HL-60/S4 treated with phorbol 12-myristate 13-acetate at 8.2 ng/mL for 4 days and 3 days (cell line): ENCODE measurements around the gene ICE1.
"Not testable (repeated sequence)": the region's sequence is repeated elsewhere in the genome, so short reads cannot be mapped to it uniquely, and the experiment has no call there.

Experiments used
- in situ Hi-C: fragments of 300-500 bp; cut with MboI; formaldehyde crosslinking; loops from 2 replicates; pipeline ENCODE4 v1.15.0; 2022; ENCODE audit warnings: low sequenced_read_pairs

Gene ICE1

DNA sequence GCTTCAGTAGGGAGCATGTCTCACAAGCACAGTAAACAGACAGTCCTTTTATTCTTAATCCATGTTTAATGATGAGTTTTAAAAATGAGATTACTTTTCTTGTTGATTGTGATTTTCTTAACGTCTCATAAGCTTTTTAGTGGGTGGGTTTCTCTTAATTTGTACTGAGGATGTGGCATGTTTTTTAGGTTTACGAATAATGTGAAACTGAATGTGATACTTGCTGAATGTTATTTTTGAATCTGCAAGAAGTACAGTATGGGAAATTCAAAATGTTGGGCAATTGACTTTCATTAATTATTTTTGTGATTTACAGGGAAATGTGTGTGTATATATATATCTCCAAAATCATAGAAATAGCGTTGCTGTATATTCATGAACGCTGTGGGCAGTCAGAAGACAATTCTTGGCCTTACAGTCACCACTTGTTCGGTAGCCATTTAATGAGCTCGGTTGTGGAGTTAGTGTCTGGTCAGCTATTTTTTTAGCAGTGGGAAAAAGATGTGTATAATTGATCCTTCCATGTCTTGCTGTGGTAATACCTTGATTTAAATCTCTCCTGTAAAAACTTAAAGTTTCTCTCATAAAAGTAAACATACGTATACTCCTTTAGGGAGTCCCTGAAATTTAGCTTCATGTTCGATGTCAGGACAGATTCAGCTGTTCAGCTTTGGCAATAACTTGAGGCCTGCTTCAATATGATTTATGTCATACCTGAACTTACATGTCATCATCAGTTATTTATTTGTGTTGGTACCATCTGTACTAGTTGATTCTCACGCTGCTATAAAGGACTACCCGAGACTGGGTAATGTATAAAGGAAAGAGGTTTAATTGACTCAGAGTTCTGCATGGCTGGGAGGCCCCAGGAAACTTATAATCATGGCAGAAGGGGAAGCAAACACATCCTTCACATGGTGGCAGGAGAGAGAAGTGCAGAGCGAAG is 15.0 kb downstream of the ICE1 start:
- in situ Hi-C loops: no loop called here

DNA sequence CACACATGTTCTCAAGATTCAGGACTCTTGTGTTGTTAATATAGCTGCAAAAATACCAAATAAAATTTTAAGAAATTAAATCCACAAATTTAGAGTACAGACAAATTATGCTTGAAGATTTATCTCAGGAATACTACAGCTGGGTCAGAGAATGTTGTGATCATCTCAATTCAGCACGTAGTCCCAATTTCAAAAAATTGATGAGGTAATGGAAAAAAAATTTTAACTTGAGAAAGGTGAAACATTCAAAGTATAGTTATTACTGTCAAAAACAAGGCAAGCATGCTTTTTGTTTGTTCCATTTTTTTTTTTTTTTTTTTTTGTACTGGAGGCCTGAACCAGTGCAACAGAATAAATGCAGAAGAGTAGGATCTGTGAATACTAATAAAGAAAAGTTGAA is 29.4 kb downstream of the ICE1 start:
- in situ Hi-C loops: no loop called here

DNA sequence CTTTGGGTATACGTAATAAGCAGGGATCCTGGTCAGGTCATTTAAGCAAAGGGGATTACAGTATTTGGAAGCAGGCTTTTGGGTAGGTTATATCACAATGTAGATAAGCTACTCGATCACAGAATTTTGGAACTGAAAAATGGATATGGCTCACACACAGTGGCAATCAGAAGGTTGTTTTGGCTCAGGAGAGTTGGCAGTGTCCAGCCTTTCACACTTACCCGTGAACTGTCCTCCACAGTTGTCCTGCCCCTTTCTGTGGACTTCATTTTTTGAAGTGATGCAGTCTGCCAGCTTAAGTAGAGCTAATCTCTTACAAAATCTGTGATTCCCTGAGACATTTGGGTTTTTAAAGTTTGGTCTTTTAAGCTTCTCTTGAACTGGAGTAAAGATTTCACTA is 30.7 kb downstream of the ICE1 start:
- in situ Hi-C loops: no loop called here

DNA sequence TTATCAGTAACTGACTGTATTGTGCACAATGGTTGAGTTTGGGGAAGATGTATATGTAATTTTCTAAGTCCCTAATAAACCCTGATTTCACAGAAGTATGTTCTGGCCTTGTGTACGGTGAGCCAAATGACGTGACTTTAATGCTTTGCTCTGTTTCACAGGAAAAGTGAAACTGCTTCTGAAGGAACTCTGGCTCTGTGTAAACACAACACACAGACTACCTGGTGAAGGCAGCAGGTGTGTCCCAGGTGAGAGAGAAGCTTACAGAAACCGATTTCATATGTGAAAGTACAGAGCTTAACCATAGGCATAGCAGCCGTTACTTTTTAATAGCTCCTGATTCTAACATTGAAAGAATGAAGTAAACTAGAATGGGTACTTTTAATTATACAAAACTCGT is 31.9 kb downstream of the ICE1 start:
- in situ Hi-C loops: no loop called here

DNA sequence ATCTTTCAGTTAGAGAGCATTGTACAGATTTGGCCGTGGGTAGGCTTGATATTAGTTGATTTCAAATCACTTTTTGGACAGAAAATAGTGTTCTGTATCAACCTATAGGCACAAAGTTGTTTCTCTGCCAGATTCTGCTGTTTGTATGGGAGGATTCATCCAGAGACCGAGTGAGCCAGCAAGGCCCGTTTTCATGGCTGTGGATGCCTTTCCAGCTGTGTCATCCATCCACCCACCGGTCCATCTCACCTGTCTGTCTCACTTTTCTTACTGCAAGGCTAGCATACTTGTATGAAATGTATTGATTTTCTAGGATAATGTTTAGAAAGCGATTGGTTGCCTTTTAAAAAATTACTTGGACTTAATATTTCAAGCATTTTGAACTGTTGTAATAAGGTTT is 34.4 kb downstream of the ICE1 start:
- in situ Hi-C loops: no loop called here

DNA sequence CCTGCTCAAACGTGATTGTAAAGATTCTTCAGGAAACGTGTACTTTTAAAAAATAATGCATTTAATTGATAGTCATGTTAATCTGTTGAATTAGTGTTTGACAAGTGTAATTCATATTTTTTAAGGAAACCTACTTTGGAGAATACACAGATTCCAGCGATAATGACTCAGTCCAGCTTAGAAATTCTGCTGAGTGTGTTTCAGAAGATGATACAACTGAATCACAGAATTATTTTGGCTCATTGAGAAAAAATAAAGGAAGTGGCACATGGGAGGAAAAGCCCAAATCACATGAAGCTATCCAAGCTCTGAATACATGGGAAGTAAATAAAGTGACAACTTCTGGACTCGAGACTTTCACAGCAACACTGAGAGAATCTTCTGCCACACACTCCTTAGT is 37.8 kb downstream of the ICE1 start:
- in situ Hi-C loops: no loop called here

DNA sequence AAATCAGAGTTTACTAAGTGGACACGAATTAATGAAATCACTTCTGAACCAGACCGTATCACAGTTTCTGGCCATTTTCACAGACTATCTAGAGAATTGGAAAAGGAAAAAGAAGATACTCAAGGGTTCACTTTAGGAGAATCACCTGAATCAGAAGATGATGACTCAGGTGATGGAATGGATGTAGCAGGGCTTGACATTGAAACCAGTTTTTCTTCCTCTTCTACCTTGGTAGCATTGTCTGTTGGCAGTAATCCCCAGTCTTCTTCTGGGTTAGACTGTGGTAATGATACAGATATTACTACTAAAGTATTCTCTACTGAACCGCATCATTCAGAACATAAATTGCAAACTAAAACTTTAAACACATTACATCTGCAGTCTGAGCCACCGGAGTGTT is 38.5 kb downstream of the ICE1 start:
- in situ Hi-C loops: no loop called here

DNA sequence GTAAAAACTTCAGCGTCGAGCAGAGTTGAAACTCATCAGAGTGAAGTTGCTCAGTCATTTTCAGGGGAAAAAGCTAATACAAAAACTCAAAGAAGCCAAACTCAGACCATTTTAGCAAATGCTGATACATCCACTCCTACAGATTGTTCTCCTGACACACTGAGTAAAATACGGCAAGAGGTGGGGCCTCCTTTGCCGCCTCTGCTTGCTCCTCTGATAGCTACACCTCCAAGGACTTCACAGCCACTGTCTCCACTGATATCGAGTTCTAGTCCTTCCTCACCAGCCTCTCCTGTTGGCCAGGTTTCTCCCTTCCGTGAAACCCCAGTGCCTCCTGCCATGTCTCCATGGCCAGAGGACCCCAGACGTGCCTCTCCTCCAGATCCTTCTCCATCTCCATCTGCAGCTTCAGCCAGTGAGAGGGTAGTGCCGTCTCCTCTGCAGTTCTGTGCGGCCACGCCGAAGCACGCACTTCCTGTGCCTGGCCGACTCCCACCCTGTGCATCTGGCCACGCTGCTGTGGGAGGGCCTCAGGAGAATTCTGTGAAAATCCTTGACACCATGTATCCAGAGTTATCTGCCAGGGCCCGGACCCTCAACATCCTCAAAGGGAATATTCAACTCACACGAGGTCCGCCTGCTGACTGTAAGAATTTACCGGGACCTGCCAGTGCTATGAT is 41.7 kb downstream of the ICE1 start:
- in situ Hi-C loops: no loop called here

DNA sequence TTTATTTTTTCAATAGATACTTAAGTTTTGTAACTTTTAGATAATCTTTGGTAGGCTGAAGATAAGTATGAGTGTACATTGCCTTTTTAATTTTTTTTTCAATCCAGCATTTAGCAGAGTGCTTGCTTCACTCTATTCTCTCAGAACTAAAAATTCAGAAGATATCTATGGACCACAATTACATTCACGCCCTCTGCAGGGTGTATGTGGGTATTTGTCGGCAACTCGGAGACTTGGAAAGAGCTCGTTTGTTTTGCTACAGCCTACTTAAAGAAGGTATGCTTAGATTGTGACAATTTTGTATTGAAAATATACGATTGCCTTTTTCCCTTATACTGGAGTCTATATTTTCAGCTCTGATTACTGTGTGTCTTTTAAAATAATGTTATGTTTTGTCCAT is 43.8 kb downstream of the ICE1 start:
- in situ Hi-C loops: no loop called here

DNA sequence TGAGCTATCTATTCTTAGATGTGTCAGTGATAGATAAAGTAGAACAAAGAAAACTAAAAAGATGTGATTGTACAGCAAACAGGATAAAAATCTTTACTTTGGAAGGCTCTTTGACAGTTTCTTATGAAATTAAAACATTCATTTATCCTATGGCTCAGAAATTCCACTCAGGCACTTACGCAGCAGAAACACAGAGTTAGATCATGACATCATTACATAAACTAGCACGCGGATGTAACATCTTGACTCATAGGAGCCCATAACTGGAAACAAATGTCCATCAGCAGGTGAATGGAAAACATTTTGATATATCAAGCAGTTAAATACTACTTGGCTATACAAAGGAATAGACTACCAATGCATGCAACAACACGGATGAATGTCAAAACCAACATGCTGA is 45.3 kb downstream of the ICE1 start:
- in situ Hi-C loops: no loop called here

DNA sequence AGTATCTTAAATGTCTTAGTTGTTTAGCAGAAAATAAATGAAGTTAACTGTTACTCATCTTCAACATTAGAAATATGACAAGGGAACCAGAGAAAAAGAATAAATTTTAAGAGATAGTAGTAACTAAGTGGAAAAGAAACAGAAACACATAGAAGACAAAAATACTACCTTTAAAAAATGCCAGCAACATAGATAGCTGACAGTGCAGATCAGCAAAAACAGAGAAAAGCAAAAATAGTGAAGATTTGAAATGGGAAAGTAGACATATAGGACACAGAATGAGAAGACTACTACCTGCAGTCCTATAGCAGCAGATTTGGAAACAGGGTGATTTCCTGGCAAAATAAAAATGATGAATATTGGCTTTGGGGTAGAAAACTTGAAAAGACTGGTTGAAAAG is 48.5 kb downstream of the ICE1 start:
- in situ Hi-C loops: no loop called here

DNA sequence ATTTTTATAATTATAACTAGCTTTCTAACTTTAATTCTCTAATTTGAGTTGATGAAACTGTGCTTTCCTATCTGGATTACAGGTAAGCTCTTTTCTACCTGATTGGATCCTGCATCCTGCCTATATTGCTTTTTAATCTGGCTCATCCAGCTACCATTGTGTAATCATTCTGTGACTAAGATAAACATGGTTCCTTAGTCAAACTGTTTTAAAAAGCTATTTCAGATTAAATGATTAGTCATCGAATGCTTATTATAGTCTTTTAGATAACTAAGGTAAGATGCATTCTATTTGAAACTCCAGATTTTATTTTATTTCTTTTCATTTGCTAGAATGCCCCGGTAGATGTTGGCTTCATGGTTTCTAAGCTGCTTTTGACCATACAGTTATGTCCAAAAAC is 50.7 kb downstream of the ICE1 start:
- in situ Hi-C loops: no loop called here

DNA sequence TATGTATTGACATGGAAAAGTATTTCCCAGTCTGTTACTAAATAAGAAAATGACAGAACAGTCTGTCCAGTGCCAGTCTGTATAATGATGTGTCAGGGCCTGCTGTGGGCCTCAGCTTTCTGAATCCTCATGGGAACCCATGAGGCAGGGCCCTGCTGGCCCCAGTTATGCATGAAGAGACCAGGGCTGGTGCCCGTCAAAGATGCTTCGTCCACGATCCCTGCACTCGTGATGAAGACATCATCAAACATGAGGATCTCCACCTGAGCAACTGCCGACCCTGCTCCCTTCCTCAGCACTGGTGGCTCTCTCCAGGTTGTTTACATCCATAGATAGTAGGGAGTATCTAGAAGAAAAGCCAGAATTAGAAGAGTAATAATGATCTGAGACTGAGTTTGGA is 52.5 kb downstream of the ICE1 start:
- in situ Hi-C loops: no loop called here

DNA sequence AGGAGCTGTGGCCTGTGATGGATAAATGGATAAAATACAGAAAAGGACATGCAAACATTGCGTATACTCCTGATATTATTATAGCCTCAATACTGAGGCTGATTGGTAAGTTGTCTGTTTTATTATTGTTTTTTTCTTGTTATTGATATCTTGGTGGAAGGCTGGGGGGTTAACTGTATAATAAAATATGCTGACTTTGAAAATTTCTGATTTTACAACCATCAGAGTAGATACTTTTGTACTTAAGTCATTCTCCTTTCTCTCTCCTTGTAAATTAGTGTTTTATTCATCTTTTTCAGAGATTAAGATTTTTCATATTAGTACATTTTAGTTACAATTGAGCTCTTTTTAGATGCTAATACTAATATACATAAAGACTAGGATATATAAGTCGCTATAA is 53.5 kb downstream of the ICE1 start:
- in situ Hi-C loops: no loop called here

DNA sequence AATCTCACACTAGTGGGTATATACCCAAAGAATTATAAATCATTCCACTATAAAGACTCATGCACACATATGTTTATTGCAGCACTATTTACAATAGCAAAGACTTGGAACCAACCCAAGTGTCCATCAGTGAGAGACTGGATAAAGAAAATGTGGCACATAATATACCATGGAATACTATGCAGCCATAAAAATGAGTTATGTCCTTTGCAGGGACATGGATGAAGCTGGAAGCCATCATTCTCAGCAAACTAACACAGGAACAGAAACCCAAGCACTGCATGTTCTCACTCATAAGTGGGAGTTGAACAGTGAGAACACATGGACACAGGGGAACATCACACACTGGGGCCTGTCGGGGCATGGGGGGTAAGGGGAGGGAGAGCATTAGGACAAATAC is 57.1 kb downstream of the ICE1 start:
- in situ Hi-C loops: not testable (repeated sequence)

DNA sequence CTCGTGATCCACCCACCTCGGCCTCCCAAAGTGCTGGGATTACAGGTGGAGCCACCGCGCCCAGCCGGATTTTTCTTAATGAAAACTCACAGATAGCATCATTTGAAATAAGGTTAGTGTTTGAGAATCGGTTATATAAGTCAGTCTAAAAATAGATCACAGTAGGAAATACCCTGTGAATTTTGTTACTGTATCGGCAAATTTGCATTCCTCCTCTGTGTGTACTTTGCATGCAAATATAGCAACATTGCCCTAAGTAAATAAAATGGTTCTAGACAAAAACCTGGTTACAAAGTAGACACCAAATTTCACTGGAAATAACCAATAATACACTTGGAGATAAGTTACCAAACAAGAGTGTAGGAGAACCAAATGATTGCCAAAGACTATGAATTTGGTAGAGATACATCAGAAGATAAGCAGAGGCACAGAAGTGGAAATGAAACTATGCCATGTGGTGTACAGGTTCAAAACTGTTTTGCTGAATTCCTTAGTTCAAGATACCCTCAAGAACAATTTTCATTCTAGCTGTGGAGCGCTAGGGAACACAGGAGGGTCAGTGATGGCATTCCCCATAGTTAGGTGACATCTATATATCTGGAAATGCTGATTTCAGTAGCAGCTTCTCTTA is 58.1 kb downstream of the ICE1 start:
- in situ Hi-C loops: no loop called here

DNA sequence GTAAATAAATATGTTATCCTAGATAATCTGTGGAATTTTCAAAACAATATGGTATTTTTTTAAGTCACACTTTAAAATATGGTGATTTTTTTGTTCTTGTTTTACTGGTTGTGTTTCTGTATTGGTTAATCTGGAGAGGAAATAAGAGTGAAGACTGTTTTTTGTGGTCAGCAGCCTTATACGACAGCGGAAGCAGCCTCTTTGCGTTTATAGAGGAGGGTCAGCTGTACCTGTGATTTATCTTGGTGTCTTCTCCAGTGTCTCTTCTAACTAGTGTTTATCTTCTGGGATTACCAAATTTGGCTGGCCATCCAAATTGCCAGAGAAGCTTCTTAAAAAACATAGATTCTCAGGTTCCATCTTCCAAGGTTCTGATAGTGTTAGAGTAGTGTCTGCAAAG is 58.7 kb downstream of the ICE1 start:
- in situ Hi-C loops: no loop called here

DNA sequence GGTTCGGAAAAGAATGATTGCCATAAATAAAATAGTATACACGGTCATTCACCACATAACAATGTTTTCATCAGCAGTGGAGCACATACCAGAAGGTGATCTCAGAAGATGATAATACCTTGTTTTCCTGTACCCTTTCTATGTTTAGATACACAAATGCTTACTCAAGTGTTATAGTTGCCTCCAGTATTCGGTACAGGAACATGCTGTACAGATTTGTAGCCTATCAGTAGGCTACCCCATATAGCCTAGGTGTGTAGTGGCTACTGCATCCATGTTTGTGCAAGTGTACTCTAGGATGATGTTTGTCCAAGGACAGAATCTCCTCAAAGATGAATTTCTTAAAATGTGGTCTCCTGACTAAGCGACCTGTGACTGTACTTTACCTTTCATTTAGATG is 59.2 kb downstream of the ICE1 start:
- in situ Hi-C loops: no loop called here

DNA sequence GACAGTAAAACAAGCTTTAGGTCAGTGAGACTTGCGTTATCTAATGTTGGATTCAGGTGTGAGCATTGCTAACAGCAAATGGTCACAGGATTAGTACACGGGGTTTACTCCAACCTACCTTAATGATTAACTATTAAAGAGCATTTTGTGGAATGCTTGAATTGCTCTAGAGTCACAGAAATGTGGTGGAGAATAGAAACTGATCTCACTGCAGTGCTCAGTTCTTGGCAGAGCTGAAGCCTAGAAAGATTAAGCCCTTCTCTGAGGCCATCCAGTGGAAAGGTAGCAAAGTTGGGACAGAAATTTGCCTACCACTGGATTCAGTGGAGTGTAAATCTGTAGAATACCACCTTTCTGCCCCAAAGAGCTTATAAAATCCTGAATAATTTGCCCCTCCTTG is 60.9 kb downstream of the ICE1 start:
- in situ Hi-C loops: no loop called here

DNA sequence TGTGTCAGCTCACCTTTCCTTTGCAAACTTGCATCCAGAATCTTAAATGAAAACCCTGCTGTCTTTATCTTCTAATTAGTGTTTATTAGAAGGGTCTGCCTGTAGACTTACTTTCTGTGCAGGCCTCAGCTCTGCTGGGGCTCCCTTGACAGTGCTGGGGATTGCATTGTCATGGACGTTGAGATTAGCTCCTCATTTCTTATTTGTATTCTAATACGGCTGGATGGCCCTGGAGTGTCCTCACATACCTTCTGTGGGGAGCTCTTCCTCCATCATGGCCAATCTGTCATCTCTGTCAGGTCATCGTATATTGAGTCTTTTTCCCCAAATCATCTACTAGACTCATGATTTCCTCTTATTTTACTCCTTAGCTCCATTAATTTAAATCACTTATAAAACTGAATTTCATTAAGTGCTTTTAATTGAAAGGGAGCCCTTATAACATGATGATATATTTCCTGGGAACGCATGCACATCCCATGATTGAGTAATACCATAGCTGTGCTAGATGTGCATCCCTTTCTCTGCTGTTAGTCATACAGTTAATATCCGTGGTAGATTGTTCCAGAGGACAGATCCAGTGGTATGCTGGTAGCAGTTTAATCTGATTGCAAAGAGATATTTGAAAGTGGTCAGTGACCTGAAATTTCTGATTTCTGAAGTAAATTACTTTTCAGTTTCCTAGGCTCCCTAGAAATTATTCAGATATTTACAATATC is 61.6 kb downstream of the ICE1 start:
- in situ Hi-C loops: no loop called here

DNA sequence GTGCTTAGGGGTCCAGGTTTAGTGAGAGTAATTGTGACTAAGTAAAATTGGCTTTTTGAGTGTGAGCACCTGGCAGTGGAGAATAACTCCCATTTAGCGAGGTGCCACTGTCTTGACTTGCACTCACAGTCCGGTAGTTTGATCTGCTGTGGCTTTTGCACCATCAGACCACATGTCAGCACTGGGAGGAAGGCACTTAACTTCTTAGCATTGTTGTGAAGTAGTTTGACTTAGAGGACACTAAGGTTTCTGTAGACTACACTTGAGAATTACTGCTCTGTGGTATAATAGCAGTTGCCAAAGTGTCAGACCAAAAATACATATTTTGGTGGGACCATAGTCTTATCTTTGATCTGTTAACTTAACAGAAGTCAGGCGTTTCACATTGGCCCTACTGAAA is 63.6 kb downstream of the ICE1 start:
- in situ Hi-C loops: no loop called here
